CD4-positive, alpha-beta T cell (primary cell): ENCODE data around the gene OMD. TPM values are rescaled to one million over a fixed set of nuclear protein-coding genes. Genes with fewer than 3 reads are reported as not detected.
A peak's percentile ranks its signal among the peaks of the same experiment; 100 is the strongest.

Experiments
- ATAC-seq: fragments of 200-7000 bp; cut with Tn5 transposase; one replicate; pipeline ENCODE4 v1.10.0; 2022; ENCODE audit warnings: mild to moderate bottlenecking; ENCODE audit not compliant: poor library complexity
- CTCF ChIA-PET: fragments of 350-600 bp; sonication (Branson Sonifier 250); formaldehyde crosslinking; loops from one replicate; lab custom pipeline; 2021; ENCODE audit warnings: antibody characterized with exemption, inconsistent platforms; lab: Charles Lee
- POLR2A ChIA-PET: fragments of 350-600 bp; sonication (Branson Sonifier 250); formaldehyde crosslinking; loops from one replicate; lab custom pipeline; 2021; ENCODE audit warnings: antibody characterized with exemption, inconsistent platforms; lab: Charles Lee
- DNase-seq, 14 experiments: peaks; one replicate each; pipeline ENCODE4 v3.0.0-alpha.2; 2013 to 2020; ENCODE audit warnings: mixed read lengths in 2 of 14
- H3K27ac ChIP-seq, 2 donors: one replicate each; pipeline versions ENCODE4 v1.5.1 to v1.7.0; 2013; ENCODE audit warnings: low read length in 2 of 2, low read depth in 1 of 2, mild to moderate bottlenecking in 1 of 2
- H3K27me3 ChIP-seq, 2 experiments: 1 replicate in 1 of 2; 2 replicates in 1 of 2; pipeline versions ENCODE4 v1.6.1 to v1.7.0; 2013; ENCODE audit warnings: low read length in 2 of 2, control low read depth in 1 of 2, mild to moderate bottlenecking in 1 of 2, moderate library complexity in 1 of 2; ENCODE audit not compliant: insufficient read depth in 2 of 2, control insufficient read depth in 1 of 2
- H3K36me3 ChIP-seq: one replicate; pipeline ENCODE4 v1.6.1; 2013; ENCODE audit warnings: low read length, control low read depth; ENCODE audit not compliant: insufficient read depth
- H3K4me1 ChIP-seq: one replicate; pipeline ENCODE4 v1.6.1; 2013; ENCODE audit warnings: low read length, control low read depth; ENCODE audit not compliant: insufficient read depth
- H3K4me3 ChIP-seq: one replicate; pipeline ENCODE4 v1.5.1; 2013; ENCODE audit warnings: mild to moderate bottlenecking, low read length, moderate library complexity
- H3K9me3 ChIP-seq, 2 experiments: 1 replicate in 1 of 2; 2 replicates in 1 of 2; pipeline versions ENCODE4 v1.6.1 to v1.7.0; 2013; ENCODE audit warnings: low read length in 2 of 2, mild to moderate bottlenecking in 2 of 2, control low read depth in 1 of 2, moderate library complexity in 1 of 2; ENCODE audit not compliant: control insufficient read depth in 1 of 2, insufficient read depth in 1 of 2
- H3K27ac Mint-ChIP-seq: one replicate; pipeline ENCODE4 v1.8.0; 2020; ENCODE audit warnings: mixed read lengths
- H3K27me3 Mint-ChIP-seq: one replicate; pipeline ENCODE4 v1.8.0; 2021; ENCODE audit warnings: mixed read lengths
- H3K36me3 Mint-ChIP-seq: one replicate; pipeline ENCODE4 v1.8.0; 2021; ENCODE audit warnings: low read depth, mixed read lengths
- H3K4me1 Mint-ChIP-seq: one replicate; pipeline ENCODE4 v1.8.0; 2021; ENCODE audit warnings: low read depth, mixed read lengths
- H3K4me3 Mint-ChIP-seq: one replicate; pipeline ENCODE4 v1.8.0; 2020; ENCODE audit warnings: mild to moderate bottlenecking, mixed read lengths
- H3K9me3 Mint-ChIP-seq: one replicate; pipeline ENCODE4 v1.8.0; 2020; ENCODE audit warnings: mixed read lengths
- intact Hi-C, 2 experiments: fragments of 100-400 bp; cut with DNase I in 1 of 2; cut with micrococcal nuclease in 1 of 2; formaldehyde crosslinking; loops; one replicate each; pipeline versions ENCODE4 v1.15.1 to v1.9.0; 2023 to 2025; cut with DNase I, micrococcal nuclease
- total RNA-seq, 174 experiments: library from RNA in 2 of 174; stranded (reverse) in 2 of 174; gene quantifications; one replicate each; pipeline ENCODE4 v1.2.3 and lab custom pipeline; 2021 to 2026
- TF ChIP-seq, protein P1 (sequence below): fragments of 200-600 bp; IDR thresholded peaks from one replicate; pipeline ENCODE4 v1.8.0; 2022; ENCODE audit warnings: antibody characterized with exemption, mild to moderate bottlenecking

Gene OMD
- total RNA-seq, 2 experiments from 2014 or later: not detected

DNA sequence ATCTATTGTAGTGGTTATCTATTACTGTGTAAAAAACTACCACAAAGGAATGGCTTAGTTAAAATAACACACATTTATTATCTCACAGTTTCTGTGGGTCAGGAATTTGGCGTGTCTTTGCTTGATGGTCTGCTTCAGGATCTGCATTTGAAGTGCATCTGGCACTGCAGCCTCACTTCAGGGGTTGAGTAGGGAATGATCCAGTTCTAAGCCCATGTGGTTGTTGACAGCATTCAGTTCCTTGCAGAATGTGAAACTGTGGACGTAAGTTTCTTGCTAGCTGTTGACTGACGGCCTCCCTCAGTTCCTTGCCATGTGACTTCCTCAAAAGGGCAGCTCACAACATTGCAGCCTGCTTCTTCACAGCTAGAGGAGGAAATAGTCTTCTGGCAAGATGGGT lies 17.8 kb downstream of the OMD start:
- Mint-ChIP-seq H3K9me3 (no peaks in the 10 kb centered on the region), H3K27ac (peak overlapping the region; percentile 84), H3K4me3 (peak overlapping the region; percentile 60), H3K27me3 (no peaks in the 10 kb centered on the region), H3K4me1 (peaks cover 37% of the 10 kb centered on the region), H3K36me3 (no peaks in the 10 kb centered on the region)
- Histone ChIP-seq H3K27me3 (no peaks in the 10 kb centered on the region), H3K27ac (peak overlapping the region in 1 of 2 donors; percentile 46), H3K4me3 (peak overlapping the region; percentile 38), H3K4me1 (peaks cover 14% of the 10 kb centered on the region), H3K9me3 (no peaks in the 10 kb centered on the region), H3K36me3 (no peaks in the 10 kb centered on the region)
- ChIA-PET POLR2A (interaction anchor here (1.1 kb wide), 1 partner anchor 359 kb away, joined by 3 read pairs; no protein-coding TSS in a partner anchor), CTCF (no interaction called here)
- peak in 13 of 14 experiments; percentile 6 to 72 (median 32) for DNase-seq
- TF ChIP-seq, protein P1, sequence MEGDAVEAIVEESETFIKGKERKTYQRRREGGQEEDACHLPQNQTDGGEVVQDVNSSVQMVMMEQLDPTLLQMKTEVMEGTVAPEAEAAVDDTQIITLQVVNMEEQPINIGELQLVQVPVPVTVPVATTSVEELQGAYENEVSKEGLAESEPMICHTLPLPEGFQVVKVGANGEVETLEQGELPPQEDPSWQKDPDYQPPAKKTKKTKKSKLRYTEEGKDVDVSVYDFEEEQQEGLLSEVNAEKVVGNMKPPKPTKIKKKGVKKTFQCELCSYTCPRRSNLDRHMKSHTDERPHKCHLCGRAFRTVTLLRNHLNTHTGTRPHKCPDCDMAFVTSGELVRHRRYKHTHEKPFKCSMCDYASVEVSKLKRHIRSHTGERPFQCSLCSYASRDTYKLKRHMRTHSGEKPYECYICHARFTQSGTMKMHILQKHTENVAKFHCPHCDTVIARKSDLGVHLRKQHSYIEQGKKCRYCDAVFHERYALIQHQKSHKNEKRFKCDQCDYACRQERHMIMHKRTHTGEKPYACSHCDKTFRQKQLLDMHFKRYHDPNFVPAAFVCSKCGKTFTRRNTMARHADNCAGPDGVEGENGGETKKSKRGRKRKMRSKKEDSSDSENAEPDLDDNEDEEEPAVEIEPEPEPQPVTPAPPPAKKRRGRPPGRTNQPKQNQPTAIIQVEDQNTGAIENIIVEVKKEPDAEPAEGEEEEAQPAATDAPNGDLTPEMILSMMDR: no peak
- intact Hi-C loops: no loop called here
- ATAC-seq: peak; percentile 91

DNA sequence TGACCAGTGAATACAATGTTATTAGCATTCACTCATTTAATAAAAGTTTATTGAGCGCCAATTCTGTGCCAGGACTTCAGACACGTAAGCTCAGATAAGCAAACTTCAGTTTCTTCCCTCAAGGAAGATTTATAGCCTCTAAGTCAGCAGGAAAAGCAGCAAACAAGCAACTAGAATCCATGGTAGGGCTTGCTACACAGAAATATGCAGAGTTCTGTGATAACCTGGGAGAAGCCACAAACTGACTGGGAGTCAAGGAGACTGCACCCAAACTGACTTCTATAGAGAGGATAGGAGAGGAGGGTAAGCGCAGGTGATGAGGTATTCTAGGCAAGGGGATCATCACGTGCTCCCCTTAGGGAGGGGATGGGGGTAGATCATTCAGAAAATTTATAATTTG lies 18.5 kb downstream of the OMD start:
- peak overlapping the region; percentile 84 for H3K27ac Mint-ChIP-seq
- peak overlapping the region; percentile 60 for H3K4me3 Mint-ChIP-seq

DNA sequence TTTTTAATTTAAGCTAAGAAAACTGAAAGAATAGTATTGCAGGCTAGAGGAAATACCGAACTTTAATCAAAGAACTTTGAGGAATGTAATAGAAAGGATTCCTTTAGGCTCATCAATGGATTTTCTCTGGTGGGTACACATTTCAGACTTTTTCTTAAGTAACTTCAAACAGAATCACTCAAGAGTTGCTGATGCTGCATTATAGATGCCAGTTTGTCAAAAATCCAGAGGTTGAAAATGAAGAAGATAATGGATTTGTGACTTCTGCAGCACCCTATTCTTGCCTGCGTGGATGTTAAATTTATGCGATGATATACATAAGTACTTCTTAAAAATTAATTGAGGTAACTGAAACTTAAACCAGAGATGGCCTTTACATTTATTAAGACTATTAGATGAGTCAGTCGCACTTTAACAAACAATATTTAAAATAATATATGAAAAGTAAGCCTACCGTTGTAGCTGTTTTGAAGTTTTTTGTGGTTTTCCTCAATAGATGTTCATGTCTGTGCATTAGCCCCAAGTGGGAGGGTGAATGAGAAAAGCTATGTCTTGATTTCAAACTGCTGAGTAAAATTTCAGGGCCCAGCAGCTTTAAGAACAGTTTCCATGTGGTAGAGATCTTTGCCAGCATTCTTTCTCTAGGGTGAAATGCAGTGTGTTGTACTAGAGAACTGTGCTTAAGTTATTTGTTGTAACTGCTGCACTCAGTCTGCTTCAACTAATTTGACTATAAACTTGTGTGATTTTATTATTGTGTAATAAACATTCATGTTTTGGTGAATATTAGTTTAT lies 20.0 kb downstream of the OMD start, which contains the start of gene OGN:
TSS of gene OGN (minus strand) at position 537 of the 795 bp plus-strand sequence. CDS start 1,171 bp downstream, outside the sequence.
- H3K4me3 Mint-ChIP-seq: peak within 1 kb of the TSS; percentile 30
- intact Hi-C loops: no loop called here
- DNase-seq: peak in 2 of 14 experiments; percentile 6 to 9
- no peak within 1 kb of the TSS for H3K27ac ChIP-seq
- H3K4me3 ChIP-seq: no peak within 1 kb of the TSS
- ATAC-seq: no peak
- POLR2A ChIA-PET: interaction anchor here (0.9 kb wide), 1 partner anchor 79 kb away, joined by 6 read pairs; the partner anchor contains the start of genes CENPP and NOL8
- CTCF ChIA-PET: interaction anchor here (1.2 kb wide), 1 partner anchor 9 kb away, joined by 3 read pairs; no protein-coding TSS in a partner anchor
- H3K36me3 Mint-ChIP-seq: no peaks in the 10 kb centered on the region
- no peaks in the 10 kb centered on the region for H3K9me3 Mint-ChIP-seq
- no peaks in the 10 kb centered on the region for H3K36me3 ChIP-seq
- no peaks in the 10 kb centered on the region for H3K9me3 ChIP-seq
- H3K4me1 ChIP-seq: peaks cover 14% of the 10 kb centered on the region
- TF ChIP-seq, protein P1: no peak
- peaks cover 37% of the 10 kb centered on the region for H3K4me1 Mint-ChIP-seq
- H3K27ac Mint-ChIP-seq: peak within 1 kb of the TSS; percentile 9
- H3K27me3 Mint-ChIP-seq: no peaks in the 10 kb centered on the region
- H3K27me3 ChIP-seq: no peaks in the 10 kb centered on the region

More for the DNA sequence above, 18.5 kb downstream of the OMD start:
- Mint-ChIP-seq H3K27me3 (no peaks in the 10 kb centered on the region), H3K9me3 (no peaks in the 10 kb centered on the region), H3K4me1 (peaks cover 37% of the 10 kb centered on the region), H3K36me3 (no peaks in the 10 kb centered on the region)
- no peaks in the 10 kb centered on the region for H3K36me3 ChIP-seq
- no peak overlapping the region for H3K27ac ChIP-seq
- ChIA-PET POLR2A (no interaction called here), CTCF (no interaction called here)
- intact Hi-C loops: no loop called here
- no peaks in the 10 kb centered on the region for H3K9me3 ChIP-seq
- no peak for ATAC-seq
- DNase-seq: peak in 1 of 14 experiments; percentile 1
- TF ChIP-seq, protein P1: no peak
- no peak overlapping the region for H3K4me3 ChIP-seq
- H3K27me3 ChIP-seq: no peaks in the 10 kb centered on the region
- H3K4me1 ChIP-seq: peaks cover 14% of the 10 kb centered on the region
